Activated naive CD8-positive, alpha-beta T cell treated with anti-CD3 and anti-CD28 coated beads for 36 hours (primary cell): ENCODE data around the gene PSMG3. TPM values are rescaled to one million over a fixed set of nuclear protein-coding genes. Genes with fewer than 3 reads are reported as not detected.

Experiments
- DNase-seq: peaks from one replicate; pipeline ENCODE4 v3.0.0; 2021
- H3K27ac Mint-ChIP-seq: one replicate; pipeline ENCODE4 v1.8.0; 2022; ENCODE audit warnings: mild to moderate bottlenecking, moderate library complexity, mixed read lengths
- H3K27me3 Mint-ChIP-seq: one replicate; pipeline ENCODE4 v1.8.0; 2022; ENCODE audit warnings: mild to moderate bottlenecking, mixed read lengths
- H3K36me3 Mint-ChIP-seq: one replicate; pipeline ENCODE4 v1.8.0; 2021; ENCODE audit warnings: mild to moderate bottlenecking, mixed read lengths
- H3K4me1 Mint-ChIP-seq: one replicate; pipeline ENCODE4 v1.8.0; 2021; ENCODE audit warnings: mixed read lengths
- H3K4me3 Mint-ChIP-seq: one replicate; pipeline ENCODE4 v1.8.0; 2022; ENCODE audit warnings: mild to moderate bottlenecking, moderate library complexity, mixed read lengths
- H3K9me3 Mint-ChIP-seq: one replicate; pipeline ENCODE4 v1.8.0; 2022; ENCODE audit warnings: mixed read lengths
- total RNA-seq, 2 experiments: library from RNA; stranded (reverse); gene quantifications; one replicate each; pipeline ENCODE4 v1.2.3, GENCODE V29; 2021

Gene PSMG3
- total RNA-seq, 2 experiments from 2014 or later: 55.1 to 57.0 TPM

DNA sequence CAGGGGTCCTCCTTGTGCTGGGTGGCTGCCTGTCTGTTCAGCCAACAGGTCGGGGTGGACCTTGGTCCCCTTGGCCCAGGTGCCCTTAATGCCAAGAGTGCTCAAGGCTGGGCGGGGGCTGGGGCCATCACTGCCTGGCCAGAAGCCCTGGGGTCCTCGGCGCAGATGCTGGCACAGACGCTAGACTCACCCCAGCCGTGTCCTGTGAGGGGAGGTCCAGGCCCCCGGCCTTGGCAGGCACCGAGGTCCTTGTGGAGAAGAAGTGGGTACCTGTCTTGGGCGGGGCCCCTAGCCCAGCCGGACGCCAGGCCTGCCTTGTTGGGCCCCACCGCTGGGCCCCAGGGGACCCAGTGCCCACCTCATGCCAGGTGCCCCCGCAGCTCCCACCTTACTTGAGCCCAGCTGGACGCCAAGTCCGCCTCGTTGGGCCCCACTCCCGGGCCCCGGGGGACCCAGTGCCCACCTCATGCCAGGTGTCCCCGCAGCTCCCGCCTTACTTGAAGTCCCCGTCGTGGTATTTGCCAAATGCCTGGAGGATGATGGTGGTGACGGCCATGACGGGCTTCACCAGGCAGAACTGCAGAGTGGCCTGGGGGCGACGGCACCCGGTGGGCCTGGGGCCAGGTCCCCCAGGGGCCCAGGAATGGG, 20.4 kb downstream of the PSMG3 start:
- Mint-ChIP-seq H3K9me3 (no peaks in the 10 kb centered on the region), H3K4me1 (no peaks in the 10 kb centered on the region), H3K4me3 (no peak overlapping the region), H3K36me3 (no peaks in the 10 kb centered on the region), H3K27me3 (no peaks in the 10 kb centered on the region), H3K27ac (no peak overlapping the region)
- no peak for DNase-seq

DNA sequence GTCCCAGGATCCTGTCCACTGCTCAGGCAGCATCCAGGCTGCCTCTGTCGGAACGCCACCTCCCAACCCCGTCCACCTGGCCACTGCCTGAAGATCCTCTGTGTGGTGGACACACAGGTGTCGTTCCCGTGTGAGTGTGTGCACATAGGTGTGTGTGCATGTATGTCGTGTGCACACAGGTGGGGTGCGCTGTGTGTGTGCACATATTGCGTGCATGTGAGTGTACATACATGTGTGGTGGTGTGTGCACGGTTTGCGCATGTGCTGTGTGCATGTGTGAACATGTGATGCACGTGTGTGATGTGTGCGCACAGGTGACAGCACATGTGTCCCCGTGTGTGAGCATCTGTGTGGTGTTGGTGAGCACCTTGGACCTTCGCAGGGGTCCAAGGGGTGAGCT, 20.9 kb downstream of the PSMG3 start:
- no peak overlapping the region for H3K4me3 Mint-ChIP-seq
- H3K36me3 Mint-ChIP-seq: no peaks in the 10 kb centered on the region
- H3K4me1 Mint-ChIP-seq: no peaks in the 10 kb centered on the region
- H3K27me3 Mint-ChIP-seq: no peaks in the 10 kb centered on the region
- H3K27ac Mint-ChIP-seq: no peak overlapping the region
- DNase-seq: no peak
- no peaks in the 10 kb centered on the region for H3K9me3 Mint-ChIP-seq

DNA sequence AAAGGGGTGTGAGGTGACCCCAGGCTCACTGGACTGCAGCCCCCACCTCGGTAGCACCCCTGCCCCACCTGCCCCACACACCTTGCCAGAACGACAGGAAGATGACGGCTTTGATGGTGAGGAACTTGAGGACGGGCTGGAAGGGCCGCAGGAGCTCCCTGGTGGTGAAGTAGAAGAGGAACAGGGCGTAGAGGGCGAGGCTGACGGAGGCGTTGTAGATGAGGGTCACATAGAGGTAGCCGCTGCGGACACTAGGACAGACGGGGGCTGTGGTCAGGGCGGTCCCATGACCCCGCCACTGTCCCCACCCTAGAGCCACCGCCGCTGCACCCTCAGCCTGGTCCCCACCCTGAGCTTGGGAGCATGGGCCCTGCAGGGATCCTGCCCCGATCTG, 21.4 kb downstream of the PSMG3 start:
- H3K4me1 Mint-ChIP-seq: no peaks in the 10 kb centered on the region
- peak overlapping the region; percentile 25 for H3K27ac Mint-ChIP-seq
- H3K27me3 Mint-ChIP-seq: no peaks in the 10 kb centered on the region
- H3K36me3 Mint-ChIP-seq: no peaks in the 10 kb centered on the region
- no peaks in the 10 kb centered on the region for H3K9me3 Mint-ChIP-seq
- no peak overlapping the region for H3K4me3 Mint-ChIP-seq
- no peak for DNase-seq

DNA sequence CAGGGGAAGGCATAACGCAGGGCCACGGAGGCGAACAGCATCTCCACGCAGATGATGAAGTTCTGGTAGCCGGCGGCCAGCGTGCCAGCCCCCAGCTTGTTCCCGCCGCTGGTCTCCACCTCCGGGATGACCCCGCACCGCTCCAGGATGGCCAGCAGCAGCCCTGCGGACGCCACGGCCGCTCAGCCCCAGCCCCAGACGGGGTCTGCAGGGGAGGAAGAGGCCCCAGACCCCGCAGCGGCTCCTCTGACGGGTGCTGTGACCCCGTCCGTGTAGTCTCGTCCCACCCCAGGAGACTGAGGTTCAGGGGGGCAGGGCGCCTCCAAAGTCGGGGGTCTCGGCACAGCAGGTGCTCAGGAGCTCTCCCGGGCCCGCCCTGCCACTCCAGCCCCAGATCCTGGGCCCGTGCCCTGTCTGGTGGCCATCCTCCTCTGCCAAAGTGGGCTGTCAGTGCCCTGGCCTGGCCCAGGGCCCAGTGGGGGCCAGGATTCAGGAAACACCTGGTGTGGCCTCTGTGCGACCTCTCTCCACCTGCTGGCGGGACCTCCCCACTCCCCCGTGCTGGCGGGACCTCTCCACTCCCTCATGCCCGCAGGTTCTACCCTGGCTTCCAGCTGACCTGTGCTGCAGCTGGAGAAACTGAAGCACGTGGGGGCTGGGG, 21.9 kb downstream of the PSMG3 start:
- Mint-ChIP-seq H3K27ac (peak overlapping the region; percentile 25), H3K4me3 (no peak overlapping the region), H3K9me3 (no peaks in the 10 kb centered on the region), H3K36me3 (no peaks in the 10 kb centered on the region), H3K27me3 (no peaks in the 10 kb centered on the region), H3K4me1 (no peaks in the 10 kb centered on the region)
- no peak for DNase-seq

DNA sequence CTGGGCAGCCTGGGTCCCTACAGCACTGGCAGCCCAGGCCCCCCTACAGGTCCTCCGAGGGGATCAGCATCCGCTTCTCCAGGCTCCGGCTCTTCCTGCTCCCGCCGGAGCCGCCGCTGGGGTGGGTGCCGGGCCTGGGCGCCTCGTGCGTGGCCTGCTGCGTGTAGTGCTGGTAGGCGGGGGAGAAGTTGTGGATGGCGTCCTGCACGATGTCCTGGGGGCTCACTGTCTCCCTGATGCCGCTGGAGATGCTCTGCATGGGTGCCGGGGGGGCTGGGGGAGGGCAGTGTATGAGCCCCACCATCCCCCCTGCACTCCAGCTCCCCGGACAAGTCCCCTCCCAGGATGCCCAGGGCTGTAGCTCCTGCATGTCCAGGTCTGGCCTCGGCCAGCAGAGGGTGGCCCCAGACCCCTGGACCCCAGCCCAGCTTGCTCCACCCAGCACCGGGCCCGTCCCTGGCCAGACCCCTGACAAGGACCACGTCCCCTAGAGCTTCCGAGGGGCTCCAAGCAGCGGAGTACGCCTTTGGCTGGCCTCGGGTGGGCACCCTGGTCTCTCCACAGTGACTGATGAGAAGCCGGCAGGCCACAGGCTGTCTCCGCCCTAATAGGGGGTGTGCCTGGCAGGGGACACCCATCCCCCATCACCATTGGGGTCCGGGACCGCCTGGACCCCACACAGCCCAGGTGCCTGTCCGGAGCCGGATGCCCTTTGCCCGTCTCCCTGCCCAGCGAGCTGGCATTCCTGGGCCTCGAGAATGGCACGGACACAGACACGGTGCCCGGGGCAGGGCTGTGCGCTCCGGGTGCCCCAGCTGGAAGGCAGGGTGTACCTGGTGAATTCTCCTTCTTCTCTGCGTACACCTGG, 22.7 kb downstream of the PSMG3 start:
- DNase-seq: no peak
- no peak overlapping the region for H3K4me3 Mint-ChIP-seq
- H3K36me3 Mint-ChIP-seq: no peaks in the 10 kb centered on the region
- no peaks in the 10 kb centered on the region for H3K4me1 Mint-ChIP-seq
- no peaks in the 10 kb centered on the region for H3K27me3 Mint-ChIP-seq
- H3K9me3 Mint-ChIP-seq: no peaks in the 10 kb centered on the region
- no peak overlapping the region for H3K27ac Mint-ChIP-seq

DNA sequence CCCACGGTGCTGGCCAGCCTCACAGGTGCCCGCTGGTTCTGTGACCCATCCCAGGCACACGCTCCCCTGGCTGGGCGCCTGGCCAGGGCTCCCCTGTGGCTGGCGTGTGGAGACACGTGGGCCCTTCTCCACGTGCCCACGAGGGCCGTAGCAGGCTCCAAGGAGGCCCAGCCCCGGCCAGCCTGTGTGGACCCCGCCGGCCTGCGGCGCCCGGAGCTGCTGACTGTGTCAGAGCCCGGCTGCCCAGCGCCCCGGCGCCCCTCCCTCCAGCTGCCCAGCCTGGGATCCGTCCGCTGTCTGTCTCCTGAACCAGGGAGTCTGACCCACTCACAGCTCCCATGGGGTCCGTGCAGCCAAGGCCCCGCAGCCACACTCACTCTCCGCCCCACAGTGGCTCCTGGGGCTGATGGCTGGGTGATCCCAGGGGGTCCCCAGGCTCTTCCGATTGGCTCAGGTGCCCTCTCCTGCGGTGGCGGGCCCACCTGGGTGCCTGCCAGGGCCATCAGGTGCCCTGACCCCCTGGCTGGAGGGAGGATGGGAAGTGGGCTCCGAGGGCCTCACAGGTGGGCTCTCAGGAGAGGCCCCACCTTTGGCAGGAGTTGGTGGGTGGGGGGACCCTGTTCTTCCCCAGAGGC, 23.4 kb downstream of the PSMG3 start:
- Mint-ChIP-seq H3K4me3 (no peak overlapping the region), H3K36me3 (no peaks in the 10 kb centered on the region), H3K27ac (no peak overlapping the region), H3K27me3 (no peaks in the 10 kb centered on the region), H3K9me3 (no peaks in the 10 kb centered on the region), H3K4me1 (no peaks in the 10 kb centered on the region)
- no peak for DNase-seq

DNA sequence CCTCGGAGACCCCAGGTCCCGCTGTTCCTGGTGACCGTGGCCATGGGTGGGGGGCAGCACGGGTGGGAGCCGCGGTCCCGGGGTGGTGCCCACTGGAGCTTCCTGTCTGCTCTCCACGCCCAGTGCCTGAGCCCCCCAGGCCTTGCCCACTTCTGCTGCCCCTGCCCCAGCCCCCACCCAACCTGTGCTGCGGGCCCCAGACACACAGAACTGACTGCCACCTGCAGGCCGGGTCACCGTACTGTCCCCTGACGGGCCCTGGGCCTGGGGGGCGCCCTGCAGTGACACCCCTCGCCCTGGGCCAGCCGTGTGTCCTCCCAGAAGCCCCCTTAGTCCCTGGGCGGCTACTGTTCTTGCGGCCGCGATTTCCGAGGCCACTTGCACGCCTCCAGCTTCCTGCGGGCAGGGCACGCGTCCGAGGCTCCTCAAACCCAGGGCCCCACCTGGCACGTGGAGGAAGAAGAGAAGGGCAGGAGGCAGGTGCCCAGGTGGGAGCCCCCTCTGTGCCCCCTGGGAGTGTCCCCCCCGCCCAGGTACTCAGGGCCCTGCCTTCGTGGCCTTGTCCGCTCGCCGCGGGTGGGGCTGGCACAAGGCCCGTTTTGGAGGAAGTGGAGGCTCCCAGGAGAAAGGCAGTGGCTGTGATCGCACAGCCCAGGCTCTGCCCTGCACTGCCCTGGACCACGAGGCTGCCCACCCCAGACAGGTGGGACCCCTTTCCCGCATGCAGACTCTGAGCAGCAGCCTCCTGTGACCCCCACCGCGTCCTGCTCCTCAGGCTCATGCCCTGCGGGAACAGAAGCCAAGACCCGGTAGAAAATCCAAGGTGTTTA, 24.2 kb downstream of the PSMG3 start:
- Mint-ChIP-seq H3K4me1 (no peaks in the 10 kb centered on the region), H3K9me3 (no peaks in the 10 kb centered on the region), H3K4me3 (no peak overlapping the region), H3K36me3 (no peaks in the 10 kb centered on the region), H3K27me3 (no peaks in the 10 kb centered on the region), H3K27ac (no peak overlapping the region)
- DNase-seq: no peak

DNA sequence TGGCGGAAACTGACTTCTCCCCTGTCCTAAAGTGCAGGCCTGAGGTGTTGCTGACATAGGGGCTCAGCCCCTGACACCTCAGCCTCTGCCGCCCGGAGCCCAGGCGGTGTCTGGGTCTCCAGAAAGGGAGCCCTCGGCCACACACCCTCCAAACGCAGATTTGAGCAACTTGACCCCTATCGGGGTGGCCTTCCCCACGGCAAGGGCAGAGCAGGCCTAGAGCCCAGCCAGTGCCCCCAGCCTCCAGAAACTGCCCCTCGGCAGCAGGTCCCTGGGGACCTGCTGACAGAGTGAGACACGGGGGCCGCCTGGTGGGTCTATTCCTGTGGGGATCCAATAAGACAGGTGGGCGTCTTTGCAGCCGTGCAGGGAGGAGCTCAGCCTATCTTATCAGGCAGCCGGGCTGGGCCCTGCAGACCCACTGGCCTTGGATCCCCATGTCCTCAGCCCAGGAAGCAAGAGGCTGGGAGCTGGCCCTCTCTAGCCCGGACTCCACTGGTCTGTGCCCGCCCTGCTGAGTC, 24.9 kb downstream of the PSMG3 start:
- H3K36me3 Mint-ChIP-seq: no peaks in the 10 kb centered on the region
- H3K9me3 Mint-ChIP-seq: no peaks in the 10 kb centered on the region
- no peaks in the 10 kb centered on the region for H3K4me1 Mint-ChIP-seq
- DNase-seq: no peak
- H3K27ac Mint-ChIP-seq: no peak overlapping the region
- H3K4me3 Mint-ChIP-seq: no peak overlapping the region
- no peaks in the 10 kb centered on the region for H3K27me3 Mint-ChIP-seq

DNA sequence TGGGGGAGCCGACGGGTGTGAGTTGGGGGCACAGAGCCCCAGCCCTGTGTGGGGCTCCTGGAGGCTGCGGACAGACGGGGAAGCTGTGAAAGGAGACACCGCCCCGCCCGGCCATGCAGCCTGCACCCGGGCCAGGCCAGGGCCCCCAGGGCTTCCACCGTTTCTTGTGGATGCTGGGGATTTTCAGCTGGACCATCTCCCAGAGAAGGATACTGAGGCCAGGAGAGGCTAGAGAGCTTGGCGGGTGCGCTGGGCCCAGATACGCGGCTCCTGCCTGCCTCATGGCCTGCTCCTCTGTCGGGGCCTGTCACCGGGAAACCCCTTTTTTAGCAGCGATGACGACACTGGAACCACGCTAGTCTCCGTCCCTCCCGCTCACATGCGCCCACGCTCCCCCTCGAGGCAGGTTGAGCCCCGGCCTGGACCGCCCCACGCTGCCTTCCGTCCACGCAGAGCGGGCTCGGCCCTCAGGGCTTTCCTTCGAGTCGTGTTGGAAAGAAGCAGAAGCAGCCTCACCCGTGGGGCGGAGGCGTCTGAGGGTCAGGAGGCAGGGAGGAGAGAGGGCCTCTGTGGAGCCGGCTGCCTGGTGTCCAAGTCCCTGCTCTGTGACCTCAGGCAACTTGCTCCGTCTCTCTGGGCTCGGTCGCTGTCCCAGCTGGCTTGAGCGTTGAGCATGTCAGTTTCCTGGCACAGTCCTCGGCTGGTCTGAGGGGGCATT, 25.5 kb downstream of the PSMG3 start:
- Mint-ChIP-seq H3K9me3 (no peaks in the 10 kb centered on the region), H3K4me3 (no peak overlapping the region), H3K36me3 (no peaks in the 10 kb centered on the region), H3K27me3 (no peaks in the 10 kb centered on the region), H3K27ac (no peak overlapping the region), H3K4me1 (no peaks in the 10 kb centered on the region)
- no peak for DNase-seq

DNA sequence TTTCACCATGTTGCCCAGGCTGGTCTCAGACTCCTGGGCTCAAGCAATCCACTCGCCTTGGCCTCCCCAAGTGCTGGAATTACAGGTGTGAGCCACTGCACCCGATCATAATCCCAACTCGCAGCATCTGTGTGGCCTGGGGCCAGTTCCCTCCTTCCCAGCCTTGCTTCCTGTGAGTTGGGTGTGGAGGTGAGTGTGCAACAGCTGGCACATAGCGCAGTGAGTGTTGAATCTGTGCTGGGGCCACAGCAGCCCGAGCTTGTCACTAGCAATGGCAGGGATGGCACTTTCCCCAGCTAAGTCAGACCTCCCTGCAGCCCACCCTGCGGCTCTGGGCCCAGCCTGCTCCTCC, 26.0 kb downstream of the PSMG3 start:
- DNase-seq: no peak
- Mint-ChIP-seq H3K27me3 (no peaks in the 10 kb centered on the region), H3K4me1 (no peaks in the 10 kb centered on the region), H3K36me3 (no peaks in the 10 kb centered on the region), H3K9me3 (no peaks in the 10 kb centered on the region), H3K4me3 (no peak overlapping the region), H3K27ac (no peak overlapping the region)

DNA sequence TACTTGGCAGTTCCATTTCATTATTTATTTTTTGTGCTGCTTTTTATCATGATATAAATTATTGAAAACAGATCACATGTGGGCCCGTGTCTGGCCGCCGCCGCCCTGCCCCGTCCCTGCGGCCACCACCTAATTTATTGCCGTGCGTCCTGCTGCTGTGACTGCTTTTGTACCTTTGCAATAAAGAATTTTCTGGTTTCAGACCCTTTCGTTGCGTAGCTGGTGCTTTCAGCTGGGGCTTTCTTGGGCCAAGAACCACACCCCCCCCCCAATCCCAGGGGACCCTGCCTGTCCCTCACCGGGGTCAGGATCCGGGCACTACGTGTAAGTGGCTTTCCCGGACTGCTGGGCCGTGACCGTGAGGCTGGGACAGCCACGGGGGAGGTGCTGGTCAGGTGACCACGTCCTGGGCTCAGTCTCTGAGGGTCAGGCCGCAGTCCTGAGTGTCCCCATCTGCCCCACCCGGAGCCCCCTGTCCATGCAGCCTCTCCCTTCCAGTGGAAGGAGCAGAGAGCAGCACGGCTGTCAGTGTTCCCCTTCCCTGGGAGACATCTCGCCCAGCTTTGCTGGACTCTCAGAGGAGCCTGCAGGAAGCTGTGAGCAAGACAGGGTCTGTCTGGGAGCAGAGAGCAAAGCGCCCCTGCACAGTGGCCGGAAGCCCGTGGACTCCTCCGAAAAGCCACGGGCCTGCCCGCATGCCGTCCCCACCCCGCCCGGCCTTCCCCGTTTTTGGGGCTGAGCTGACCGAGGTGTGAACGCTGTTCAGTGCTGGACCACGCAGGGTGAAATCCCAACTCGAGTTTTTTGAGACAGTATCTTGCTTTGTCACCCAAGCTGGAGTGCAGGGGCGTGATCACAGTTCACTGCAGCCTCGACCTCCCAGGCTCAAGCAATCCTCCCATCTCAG, 26.7 kb downstream of the PSMG3 start:
- Mint-ChIP-seq H3K36me3 (no peaks in the 10 kb centered on the region), H3K4me3 (no peak overlapping the region), H3K4me1 (no peaks in the 10 kb centered on the region), H3K27me3 (no peaks in the 10 kb centered on the region), H3K9me3 (no peaks in the 10 kb centered on the region), H3K27ac (no peak overlapping the region)
- no peak for DNase-seq

DNA sequence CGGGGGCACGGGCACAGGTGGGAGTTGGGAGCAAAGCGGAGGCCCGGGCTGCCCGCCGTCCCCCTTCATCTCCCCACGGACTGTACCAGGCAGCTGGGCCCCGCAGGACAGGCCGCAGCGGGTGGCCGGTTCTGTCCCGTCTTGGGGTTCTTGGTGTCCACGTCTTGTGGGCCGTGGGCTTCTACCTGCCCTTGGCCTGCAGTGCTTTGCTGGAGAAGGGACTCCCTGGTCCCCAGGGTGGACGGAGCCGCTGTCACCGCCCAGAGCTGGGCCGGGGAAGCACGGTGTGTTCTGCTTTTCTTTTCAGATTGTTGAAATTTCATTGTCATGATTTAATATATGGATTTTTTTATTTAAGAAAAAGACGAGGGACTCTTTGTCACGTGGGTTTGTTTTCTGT, 27.5 kb downstream of the PSMG3 start:
- H3K4me3 Mint-ChIP-seq: no peak overlapping the region
- DNase-seq: no peak
- no peaks in the 10 kb centered on the region for H3K27me3 Mint-ChIP-seq
- no peak overlapping the region for H3K27ac Mint-ChIP-seq
- no peaks in the 10 kb centered on the region for H3K36me3 Mint-ChIP-seq
- no peaks in the 10 kb centered on the region for H3K9me3 Mint-ChIP-seq
- peaks cover 2% of the 10 kb centered on the region for H3K4me1 Mint-ChIP-seq

DNA sequence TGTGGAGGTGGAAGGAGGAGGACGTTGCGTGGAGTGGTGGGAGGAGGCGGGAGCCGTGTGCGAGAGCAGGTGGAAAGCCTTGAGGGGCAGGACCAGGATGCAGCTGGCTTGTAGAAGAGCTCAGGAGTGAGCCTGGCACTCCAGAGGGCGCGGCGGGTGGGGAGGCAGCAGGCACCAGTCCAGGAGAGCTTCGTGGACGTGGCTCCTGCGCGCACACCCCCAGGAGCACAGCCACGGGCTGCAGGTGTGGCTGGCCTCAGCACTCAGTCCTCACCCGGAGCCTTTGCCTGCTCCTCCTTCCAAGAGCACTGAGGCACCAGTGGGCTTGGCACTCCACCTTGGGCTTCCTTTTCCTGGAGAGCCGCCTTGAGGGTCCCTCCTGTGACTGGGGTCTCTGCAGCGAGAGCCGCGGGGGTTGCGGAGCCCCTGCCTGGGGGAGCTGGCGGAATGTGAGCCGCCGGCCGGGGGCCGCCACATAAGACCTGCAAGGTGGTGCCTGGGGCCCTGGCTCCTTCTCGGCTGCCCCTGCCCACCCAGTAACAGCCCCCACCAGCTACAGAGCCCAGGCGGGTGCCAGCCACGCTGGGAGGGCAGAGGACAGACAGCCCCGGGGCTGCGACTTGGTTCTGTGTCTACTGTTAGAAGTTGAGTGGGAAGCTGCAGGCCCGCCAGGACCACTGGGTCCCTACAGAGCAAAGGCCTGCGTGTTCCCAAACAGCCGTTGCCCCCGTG, 28.2 kb downstream of the PSMG3 start:
- H3K36me3 Mint-ChIP-seq: no peaks in the 10 kb centered on the region
- no peaks in the 10 kb centered on the region for H3K9me3 Mint-ChIP-seq
- no peak overlapping the region for H3K27ac Mint-ChIP-seq
- no peaks in the 10 kb centered on the region for H3K27me3 Mint-ChIP-seq
- H3K4me3 Mint-ChIP-seq: no peak overlapping the region
- peaks cover 2% of the 10 kb centered on the region for H3K4me1 Mint-ChIP-seq
- no peak for DNase-seq
